Fibroblast of skin of back (primary cell): Measurements from ENCODE around the gene CRTC2.

Experiments
- DNase-seq: peaks from one replicate; pipeline ENCODE4 v3.0.0-alpha.2; 2013

Gene CRTC2

GRCh38 chr1:153973071-153973470 is 14.7 kb upstream of the CRTC2 start:
- no peak for DNase-seq

- no peak for DNase-seq
Measured at GRCh38 chr1:153970346-153970745, 11.9 kb upstream of the CRTC2 start.

- no peak for DNase-seq
Measured at GRCh38 chr1:153968972-153969371, 10.6 kb upstream of the CRTC2 start.

- no peak for DNase-seq
Measured at GRCh38 chr1:153968408-153968807, 10.0 kb upstream of the CRTC2 start.

GRCh38 chr1:153968000-153968363 is 9.6 kb upstream of the CRTC2 start:
- no peak for DNase-seq

GRCh38 chr1:153967107-153967999 is 8.9 kb upstream of the CRTC2 start, which contains the start of gene CREB3L4:
Gene CREB3L4 (plus strand): TSS chr1:153967902. CDS start chr1:153968526, 624 bp downstream.
- peak; percentile 99 for DNase-seq

- peak; percentile 22 for DNase-seq
Measured at GRCh38 chr1:153963850-153964331, 5.5 kb upstream of the CRTC2 start.

GRCh38 chr1:153963030-153963849 is 4.8 kb upstream of the CRTC2 start, which contains the start of gene SLC39A1:
Gene SLC39A1 (minus strand): TSS chr1:153963537. CDS start chr1:153962715, 822 bp downstream.
- peak; percentile 96 for DNase-seq

GRCh38 chr1:153962088-153963029 is 3.9 kb upstream of the CRTC2 start:
- peak; percentile 69 for DNase-seq

- DNase-seq = no peak
Measured at GRCh38 chr1:153961421-153961820, 3.0 kb upstream of the CRTC2 start.

GRCh38 chr1:153960206-153960605 is 1.8 kb upstream of the CRTC2 start:
- DNase-seq = no peak

- no peak for DNase-seq
Measured at GRCh38 chr1:153959454-153959853, 1.0 kb upstream of the CRTC2 start.

GRCh38 chr1:153958961-153959260 is 499 bp upstream of the CRTC2 start:
- no peak for DNase-seq

GRCh38 chr1:153957744-153958110 is 685 bp downstream of the CRTC2 start:
- no peak for DNase-seq

GRCh38 chr1:153956997-153957715 is 1.3 kb downstream of the CRTC2 start:
- no peak for DNase-seq

- no peak for DNase-seq
Measured at GRCh38 chr1:153954826-153955225, 3.6 kb downstream of the CRTC2 start.

GRCh38 chr1:153953859-153954365 is 4.5 kb downstream of the CRTC2 start:
- no peak for DNase-seq

- DNase-seq = no peak
Measured at GRCh38 chr1:153951801-153952200, 6.6 kb downstream of the CRTC2 start.

- no peak for DNase-seq
Measured at GRCh38 chr1:153951183-153951582, 7.2 kb downstream of the CRTC2 start.

GRCh38 chr1:153946622-153947241 is 11.7 kb downstream of the CRTC2 start, which contains the start of gene DENND4B:
Gene DENND4B (minus strand): TSS chr1:153946718. CDS start chr1:153944374, 2,344 bp downstream.
- peak; percentile 77 for DNase-seq
